ENCODE data around the gene DYNLT1.
A peak's percentile ranks its signal among the peaks of the same experiment; 100 is the strongest.

Gene DYNLT1

GRCh38 chr6:158631678-158632537 lies 12.6 kb downstream of the DYNLT1 start:
- DNase-seq (ENCODE audit: low read depth in 2 of 2): peak; percentile 88 to 90
- peak overlapping the region in 1 of 2 donors; percentile 9 for H3K4me3 ChIP-seq (replicated peaks in 1 of 2; ENCODE audit: low read depth in 2 of 2, low read length in 2 of 2)
- TF ChIP-seq CTCF (IDR thresholded peaks at IDR 0.05; ENCODE audit: low read depth, low read length): no peak

GRCh38 chr6:158630938-158631616 lies 13.5 kb downstream of the DYNLT1 start:
- peak overlapping the region in 1 of 2 donors; percentile 9 for H3K4me3 ChIP-seq (replicated peaks in 1 of 2; ENCODE audit: low read depth in 2 of 2, low read length in 2 of 2)
- peak; percentile 61 to 84 for DNase-seq (ENCODE audit: low read depth in 2 of 2)
- TF ChIP-seq CTCF (IDR thresholded peaks at IDR 0.05; ENCODE audit: low read depth, low read length): no peak

- H3K4me3 ChIP-seq (replicated peaks in 1 of 2; ENCODE audit: low read depth in 2 of 2, low read length in 2 of 2): no peak overlapping the region
- no peak for TF ChIP-seq CTCF (IDR thresholded peaks at IDR 0.05; ENCODE audit: low read depth, low read length)
- no peak for DNase-seq (ENCODE audit: low read depth in 2 of 2)
Measured at GRCh38 chr6:158629367-158630221, 14.9 kb downstream of the DYNLT1 start.

- TF ChIP-seq CTCF (IDR thresholded peaks at IDR 0.05; ENCODE audit: low read depth, low read length): no peak
- DNase-seq (ENCODE audit: low read depth in 2 of 2): no peak
- no peak overlapping the region for H3K4me3 ChIP-seq (replicated peaks in 1 of 2; ENCODE audit: low read depth in 2 of 2, low read length in 2 of 2)
Measured at GRCh38 chr6:158628542-158628941, 16.0 kb downstream of the DYNLT1 start.

GRCh38 chr6:158627940-158628211 lies 16.7 kb downstream of the DYNLT1 start:
- no peak overlapping the region for H3K4me3 ChIP-seq (replicated peaks in 1 of 2; ENCODE audit: low read depth in 2 of 2, low read length in 2 of 2)
- no peak for TF ChIP-seq CTCF (IDR thresholded peaks at IDR 0.05; ENCODE audit: low read depth, low read length)
- DNase-seq (ENCODE audit: low read depth in 2 of 2): no peak

GRCh38 chr6:158627168-158627939 lies 17.2 kb downstream of the DYNLT1 start:
- no peak for TF ChIP-seq CTCF (IDR thresholded peaks at IDR 0.05; ENCODE audit: low read depth, low read length)
- no peak for DNase-seq (ENCODE audit: low read depth in 2 of 2)
- no peak overlapping the region for H3K4me3 ChIP-seq (replicated peaks in 1 of 2; ENCODE audit: low read depth in 2 of 2, low read length in 2 of 2)
